GM19240 (cell line): ENCODE results near the gene DNAH7.

Source experiments
- DNase-seq: peaks from one replicate; pipeline ENCODE4 v3.0.0; 2011; ENCODE audit warnings: low spot score; ENCODE audit not compliant: insufficient read length

Gene DNAH7

DNA sequence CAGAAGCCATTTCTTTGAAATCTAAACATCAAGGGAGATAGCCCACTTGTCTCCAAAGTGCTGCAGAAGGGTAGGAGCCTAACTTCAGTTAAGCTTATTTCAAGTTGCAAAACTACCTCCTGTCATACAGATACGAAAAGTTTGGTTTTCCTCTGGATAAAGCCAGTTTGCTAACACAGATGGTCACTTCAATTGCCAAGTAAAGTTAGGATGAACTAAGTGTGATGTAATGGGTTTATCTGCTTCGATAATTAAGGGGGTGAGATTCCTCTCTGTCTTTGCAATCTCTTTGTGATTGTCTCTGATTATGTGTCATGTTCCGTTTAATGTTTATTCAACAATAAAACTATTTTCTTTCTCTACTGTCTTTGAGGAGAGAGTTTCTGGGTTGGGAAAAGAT lies 255.2 kb downstream of the DNAH7 start:
- no peak for DNase-seq

- DNase-seq = no peak
Observed at GRCh38 chr2:195810340-195811098, 258.1 kb downstream of the DNAH7 start.

DNA sequence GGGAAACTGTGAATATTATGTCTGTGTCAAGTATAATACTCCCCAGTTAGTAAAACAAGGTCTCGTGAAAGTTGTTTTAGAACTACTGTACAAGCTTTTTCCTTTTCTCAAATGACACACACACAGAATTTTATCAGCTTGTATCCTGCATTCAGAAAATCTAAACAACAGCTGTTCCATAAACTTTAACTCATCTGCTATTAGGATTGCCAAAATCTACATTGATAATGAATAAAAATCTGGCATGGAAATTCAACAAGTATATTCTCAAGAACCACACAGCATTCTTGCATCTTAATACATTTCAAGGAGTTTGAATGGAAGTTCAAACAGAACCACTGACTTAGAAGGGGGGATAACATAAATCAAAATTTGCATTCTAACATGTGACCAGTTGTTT lies 260.4 kb downstream of the DNAH7 start:
- DNase-seq = no peak

DNA sequence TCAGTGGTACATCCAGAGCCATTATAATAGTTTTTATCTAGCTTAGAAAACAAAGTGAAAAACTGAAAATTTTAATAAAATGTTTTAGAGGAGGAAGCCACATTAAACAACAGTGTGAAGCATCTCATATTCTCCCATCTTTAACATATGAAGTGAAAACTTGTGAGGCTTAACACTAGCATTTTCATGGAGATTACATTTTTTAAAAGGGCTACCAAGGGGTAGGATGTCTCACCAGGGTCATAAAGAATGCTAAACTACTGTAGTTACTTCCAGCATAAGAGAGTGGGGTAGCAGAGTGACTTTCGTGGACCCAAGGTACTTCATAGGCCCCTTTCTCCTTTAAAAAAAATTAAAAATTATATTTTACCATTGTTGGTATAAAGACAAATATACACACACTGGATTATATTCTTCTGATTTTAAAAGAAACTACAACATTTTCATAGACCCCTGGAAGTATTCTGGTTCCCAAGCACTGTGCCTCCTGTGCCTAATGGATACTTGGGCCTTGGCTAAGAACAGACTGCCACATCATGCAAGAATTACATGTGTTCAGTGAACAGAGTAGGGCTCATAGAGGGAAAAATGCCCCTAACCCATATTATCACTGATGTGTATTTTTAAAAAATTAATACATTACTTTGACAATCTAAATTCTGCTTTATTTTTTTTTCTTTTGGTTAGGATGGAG lies 263.2 kb downstream of the DNAH7 start:
- DNase-seq = no peak

DNA sequence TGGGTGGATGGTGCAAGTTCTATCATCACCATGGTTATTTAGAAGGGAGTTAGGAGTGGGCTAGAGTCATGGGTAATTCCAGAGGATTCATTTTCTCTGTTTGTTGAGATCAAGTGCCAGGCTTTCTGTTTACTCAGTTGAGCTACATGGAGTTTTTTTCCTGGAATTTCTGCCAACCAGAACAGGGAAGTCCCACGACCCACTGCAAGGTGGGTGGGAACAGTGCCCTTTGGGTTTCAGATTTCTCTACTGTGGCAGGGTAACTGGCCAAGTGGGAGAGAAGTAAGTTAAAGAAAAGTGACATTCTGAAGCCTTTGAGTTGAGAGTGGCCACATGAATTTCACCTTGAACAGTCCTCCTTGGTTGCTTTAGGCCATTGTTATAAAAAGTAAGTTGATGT lies 272.8 kb downstream of the DNAH7 start:
- no peak for DNase-seq

DNA sequence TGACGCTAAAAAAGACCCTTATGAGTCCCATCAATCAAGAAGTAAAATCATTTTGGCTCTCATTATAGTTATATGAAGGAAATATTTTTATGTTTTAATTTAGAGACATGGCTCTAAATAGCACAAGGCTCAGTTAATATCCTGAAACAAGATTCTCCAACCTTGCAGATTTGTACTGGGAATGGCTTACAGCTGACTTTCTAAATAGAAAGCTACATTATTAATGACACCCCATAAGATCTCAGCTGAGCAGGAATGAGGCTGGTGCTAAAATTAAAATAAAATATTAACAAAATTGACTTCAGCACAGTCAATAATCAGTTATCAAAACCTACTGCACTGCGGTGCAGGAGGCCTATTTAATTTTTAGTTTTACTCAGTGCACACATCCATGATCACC lies 274.8 kb downstream of the DNAH7 start:
- DNase-seq = no peak

DNA sequence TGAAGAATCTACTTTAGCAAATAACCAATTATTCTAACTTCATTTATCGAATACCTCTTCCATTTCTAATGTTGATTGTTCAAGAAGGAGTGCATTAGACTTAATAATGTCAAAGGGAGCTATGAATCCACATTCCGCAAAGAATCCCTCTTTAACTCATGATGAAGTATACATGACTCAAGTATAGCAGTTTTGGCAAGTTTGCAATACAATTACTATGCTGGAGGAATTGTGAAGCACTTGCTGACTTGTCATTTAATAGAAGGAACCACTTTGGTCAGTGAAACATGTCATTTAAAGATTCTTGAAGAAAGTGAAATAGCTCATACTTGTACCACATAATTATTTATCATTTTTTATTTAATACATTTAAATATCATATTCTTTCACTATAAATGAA lies 286.5 kb downstream of the DNAH7 start:
- DNase-seq = no peak

DNA sequence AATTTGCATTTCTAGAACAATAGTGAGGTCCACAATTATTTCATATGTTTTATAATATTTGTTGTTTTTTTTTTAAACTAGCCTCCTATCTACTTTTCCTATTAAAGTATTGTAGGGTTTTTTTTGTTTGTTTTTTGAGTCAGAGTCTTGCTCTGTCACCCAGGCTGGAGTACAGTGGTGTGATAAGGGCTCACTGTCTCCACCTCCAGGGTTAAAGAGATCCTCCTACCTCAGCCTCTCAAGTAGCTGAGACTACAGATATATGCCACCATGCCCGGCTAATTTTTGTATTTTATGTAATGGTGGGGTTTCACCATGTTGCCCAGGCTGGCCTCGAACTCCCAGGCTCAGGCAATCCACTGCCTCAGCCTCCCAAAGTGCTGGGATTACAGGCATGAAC lies 289.1 kb downstream of the DNAH7 start:
- no peak for DNase-seq

DNA sequence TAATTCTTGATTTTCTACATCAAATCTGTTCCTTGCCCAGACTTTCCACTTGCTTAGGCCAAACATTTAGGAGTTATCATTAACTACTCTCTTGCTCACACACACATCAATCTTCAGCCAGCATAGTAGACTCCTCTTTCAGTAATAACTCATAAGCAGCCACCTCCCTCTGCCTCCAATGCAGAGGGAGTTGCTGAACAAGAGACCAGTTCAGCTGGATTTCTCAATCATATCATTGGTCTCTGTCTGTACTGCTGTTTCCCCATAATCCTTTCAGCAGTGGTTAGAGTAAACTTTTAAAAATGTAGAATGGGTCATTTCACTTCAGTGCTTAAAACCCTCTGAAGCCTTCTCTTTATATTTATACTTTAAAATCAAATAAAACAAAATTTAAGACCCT lies 298.7 kb downstream of the DNAH7 start:
- no peak for DNase-seq

DNA sequence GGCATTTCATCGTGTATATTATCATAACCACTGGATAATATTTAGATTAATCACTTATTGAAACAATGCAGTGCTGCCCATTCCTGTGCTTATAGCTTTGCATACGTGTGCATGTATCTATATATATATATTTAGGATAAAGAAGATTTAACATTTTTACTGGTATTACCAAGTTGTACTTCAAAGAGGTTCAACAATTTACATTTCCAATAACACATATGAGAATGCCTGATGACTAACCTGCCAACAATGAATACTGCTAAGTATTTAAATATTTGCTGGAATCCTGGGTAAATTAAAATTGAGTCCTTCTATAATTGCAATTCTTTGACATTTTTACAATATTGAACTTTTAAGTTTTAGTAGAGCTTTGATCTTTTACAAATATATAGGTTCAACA lies 300.2 kb downstream of the DNAH7 start:
- DNase-seq = no peak

DNA sequence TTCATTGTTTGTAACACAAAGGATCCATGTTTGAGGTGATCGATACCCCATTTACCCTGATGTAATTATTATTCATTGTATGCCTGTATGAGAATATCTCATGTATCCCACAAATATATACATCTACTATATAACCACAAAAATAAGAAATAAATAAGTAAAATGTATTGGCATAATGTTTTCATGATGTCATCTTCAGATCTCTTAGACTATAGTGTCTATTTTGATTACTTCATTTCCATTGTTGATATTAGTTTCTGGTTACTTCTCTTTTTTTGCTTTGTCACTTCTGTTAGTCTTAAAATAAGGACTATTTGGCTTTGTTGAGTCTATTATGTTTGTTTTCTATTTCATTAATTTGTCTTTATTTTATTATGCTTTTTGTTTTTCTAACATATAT lies 301.9 kb downstream of the DNAH7 start:
- no peak for DNase-seq

DNA sequence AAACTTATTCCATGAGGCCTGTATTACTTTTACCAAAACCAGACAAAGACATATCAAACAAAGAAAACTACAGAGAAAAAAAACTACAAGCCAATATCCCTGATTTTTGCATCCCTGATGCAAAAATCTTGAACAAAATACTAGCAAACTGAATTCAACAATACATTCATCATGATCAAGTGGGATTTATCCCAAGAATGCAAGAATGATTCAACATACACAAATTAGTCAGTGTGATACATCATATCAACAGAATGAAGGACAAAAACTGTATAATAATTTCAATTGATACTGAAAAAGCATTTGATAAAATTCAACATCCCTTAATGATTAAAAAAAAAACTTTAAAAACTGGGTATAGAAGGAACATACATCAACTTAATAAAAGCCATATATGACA lies 304.8 kb downstream of the DNAH7 start:
- DNase-seq = no peak

DNA sequence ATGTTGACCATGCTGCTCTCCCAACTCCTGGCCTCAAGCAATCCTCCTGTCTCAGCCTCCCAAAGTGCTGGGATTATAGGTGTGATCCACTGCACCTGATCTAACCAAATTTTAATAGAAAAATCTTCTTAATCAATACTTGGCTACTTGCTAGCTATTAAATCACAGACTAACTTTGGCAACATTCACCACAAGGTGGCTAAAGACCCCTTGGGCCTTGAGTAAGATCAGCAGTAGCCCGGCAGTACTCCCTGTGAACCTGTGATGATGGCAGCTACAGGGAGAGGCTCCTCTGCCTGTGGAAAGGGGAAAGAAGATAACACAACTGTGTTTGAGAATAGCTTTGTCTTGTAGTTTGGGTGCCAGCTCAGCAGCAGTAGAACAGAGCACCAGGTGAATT lies 308.8 kb downstream of the DNAH7 start:
- DNase-seq = no peak

DNA sequence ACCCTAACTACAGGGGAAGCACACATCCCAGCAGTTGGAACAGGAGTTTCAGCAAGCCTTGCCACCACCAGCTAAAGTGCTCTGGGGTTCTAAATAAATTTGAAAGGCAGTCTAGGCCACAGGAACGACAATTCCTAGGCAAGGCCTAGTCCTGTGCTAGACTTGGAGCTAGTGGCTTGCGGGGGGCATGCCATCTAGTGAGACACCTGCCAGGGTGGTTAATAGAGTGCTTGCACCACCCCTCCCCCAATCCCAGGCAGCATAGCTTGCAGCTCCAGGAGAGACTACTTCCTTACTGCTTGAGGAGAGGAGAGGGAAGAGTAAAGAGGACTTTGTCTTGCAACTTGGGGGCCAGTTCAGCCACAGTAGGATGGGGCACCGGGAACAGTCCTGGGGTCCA lies 309.8 kb downstream of the DNAH7 start:
- DNase-seq = no peak

GRCh38 chr2:195756218-195756942 lies 312.3 kb downstream of the DNAH7 start:
- no peak for DNase-seq

- no peak for DNase-seq
Observed at GRCh38 chr2:195741191-195741590, 327.4 kb downstream of the DNAH7 start.

GRCh38 chr2:195737511-195738325 lies 330.9 kb downstream of the DNAH7 start:
- no peak for DNase-seq

- DNase-seq = no peak
Observed at GRCh38 chr2:195735347-195735746, 333.3 kb downstream of the DNAH7 start.

DNA sequence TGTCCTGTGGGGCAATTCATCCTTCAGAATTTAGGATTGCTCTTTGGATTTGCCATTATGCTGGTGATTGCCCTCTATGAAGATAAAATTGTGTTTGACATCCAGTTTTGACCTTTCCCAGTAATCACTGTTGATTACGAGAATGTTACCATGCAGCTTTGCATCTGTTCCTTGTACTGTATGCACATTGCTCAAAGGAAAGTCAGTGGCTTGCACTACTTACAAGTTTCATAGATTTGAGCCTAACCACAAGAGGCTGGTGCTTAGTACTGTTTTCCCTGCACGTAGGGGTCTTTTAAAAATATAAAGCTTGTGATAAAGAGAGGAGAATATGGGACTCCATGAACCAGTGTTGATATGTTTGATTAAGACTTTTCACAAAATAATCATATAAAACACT lies 333.7 kb downstream of the DNAH7 start:
- no peak for DNase-seq

DNA sequence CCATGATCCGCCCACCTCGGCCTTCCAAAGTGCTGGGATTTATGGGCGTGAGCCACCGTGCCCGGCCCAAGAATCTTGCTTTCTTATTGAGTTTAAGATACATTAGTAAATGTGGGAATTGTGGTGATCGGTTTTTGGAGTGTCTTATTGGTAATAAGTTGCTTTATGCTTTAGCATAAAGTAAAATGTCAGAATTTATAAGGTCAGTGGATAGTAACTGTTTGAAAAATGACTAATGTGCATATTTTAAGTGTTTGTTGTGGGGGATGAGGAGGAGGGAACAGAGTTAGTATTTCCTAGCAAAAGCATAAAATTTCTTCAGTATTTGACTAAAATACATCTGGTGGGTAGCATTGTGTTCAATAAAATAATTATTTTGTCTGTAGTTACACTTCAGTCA lies 334.2 kb downstream of the DNAH7 start:
- no peak for DNase-seq

DNA sequence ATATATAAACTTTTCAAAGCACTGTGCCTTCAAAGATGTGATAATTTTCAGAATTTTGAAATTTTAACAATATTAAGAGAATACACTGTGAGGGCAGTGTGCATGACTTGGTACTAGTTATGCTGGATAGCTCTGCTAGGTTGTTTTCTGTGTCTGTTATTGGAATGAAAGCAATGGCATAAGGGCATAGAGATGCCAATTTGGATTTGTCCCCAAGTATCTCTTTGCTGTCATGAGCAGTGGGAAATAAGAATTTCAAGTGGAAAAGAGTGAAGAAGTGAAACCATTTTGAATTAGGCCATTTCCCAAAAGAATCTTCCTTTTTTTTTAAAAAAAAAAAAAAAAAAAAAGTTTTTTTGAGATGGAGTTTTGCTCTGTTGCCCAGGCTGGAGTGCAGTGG lies 334.8 kb downstream of the DNAH7 start:
- DNase-seq = no peak

GRCh38 chr2:195732574-195732973 lies 336.1 kb downstream of the DNAH7 start:
- no peak for DNase-seq
